Activated T-helper 2 cell treated with anti-CD3 and anti-CD28 coated beads, Interferon-gamma antibody, Interleukin-2, Interleukin-4, amounts not matched to agents 10 μg/mL and 5 μg/mL and 100 μg/mL, durations not matched to agents 14 hours and 24 hours and 36 hours (primary cell): Measurements from ENCODE around the gene CCDC85B. TPM values are rescaled to one million over a fixed set of nuclear protein-coding genes. Genes with fewer than 3 reads are reported as not detected.
A peak's percentile ranks its signal among the peaks of the same experiment; 100 is the strongest.

Experiments
- DNase-seq: peaks from one replicate; pipeline ENCODE4 v3.0.0; 2021; ENCODE audit warnings: low spot score
- H3K27ac Mint-ChIP-seq: one replicate; pipeline ENCODE4 v1.8.0; 2021; ENCODE audit warnings: mixed read lengths
- H3K27me3 Mint-ChIP-seq: one replicate; pipeline ENCODE4 v1.8.0; 2021; ENCODE audit warnings: low read depth, mixed read lengths
- H3K36me3 Mint-ChIP-seq: one replicate; pipeline ENCODE4 v1.8.0; 2021; ENCODE audit warnings: low read depth, mixed read lengths
- H3K4me1 Mint-ChIP-seq: one replicate; pipeline ENCODE4 v1.8.0; 2021; ENCODE audit warnings: low read depth, mixed read lengths
- H3K4me3 Mint-ChIP-seq: one replicate; pipeline ENCODE4 v1.8.0; 2021; ENCODE audit warnings: low read depth, mild to moderate bottlenecking, moderate library complexity, mixed read lengths
- H3K9me3 Mint-ChIP-seq: one replicate; pipeline ENCODE4 v1.8.0; 2021; ENCODE audit warnings: mixed read lengths
- intact Hi-C: fragments of 100-400 bp; cut with micrococcal nuclease; formaldehyde crosslinking; loops from one replicate; pipeline ENCODE4 v1.15.1; 2023
- total RNA-seq: library from RNA; stranded (reverse); gene quantifications from 2 replicates; pipeline ENCODE4 v1.2.3, GENCODE V29; 2022

CCDC85B gene
- total RNA-seq, 1 donor from 2014 or later: 53.2 TPM

DNA sequence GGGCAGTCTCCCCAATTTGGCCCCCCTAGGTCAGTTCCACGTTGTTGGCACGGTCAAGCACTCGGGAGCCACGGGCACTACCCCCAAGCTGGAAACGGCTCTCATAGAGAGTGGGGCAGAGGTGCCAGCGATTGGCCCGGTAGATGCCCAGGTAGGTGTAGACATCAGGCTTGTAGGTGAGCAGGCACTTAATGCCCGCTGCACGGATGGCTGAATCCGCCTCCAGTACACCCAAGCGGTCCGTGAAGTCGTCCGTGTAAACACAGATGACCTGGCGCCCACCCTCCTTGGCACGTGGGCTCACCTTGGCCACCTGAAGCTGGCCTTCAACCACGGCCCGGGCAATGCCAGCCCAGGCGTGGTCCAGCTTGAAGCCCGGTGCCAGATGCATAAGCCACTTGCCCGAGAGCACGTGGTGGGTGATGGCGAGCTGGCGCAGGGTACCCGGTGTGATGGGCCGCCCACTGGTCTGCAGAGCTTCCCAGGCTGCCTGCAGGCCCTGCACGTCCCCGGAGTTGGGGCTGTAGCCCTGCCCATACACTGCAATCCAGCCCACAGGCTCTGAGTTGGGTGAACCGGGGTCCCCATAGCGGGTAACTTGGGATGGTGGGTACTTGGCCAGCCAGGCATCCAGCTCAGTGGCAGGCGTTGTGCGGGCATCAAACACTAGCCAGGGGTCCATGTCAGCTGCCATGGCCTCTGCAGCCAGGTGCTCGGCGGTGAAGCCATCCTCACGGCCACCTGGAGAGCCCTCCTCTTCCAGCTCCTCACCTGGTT, 27.1 kb downstream of the CCDC85B start:
- H3K4me3 Mint-ChIP-seq: peak overlapping the region; percentile 83
- intact Hi-C loops: loop anchor here (2.0 kb wide), 1 partner anchor 43 kb away; the partner anchor contains the start of gene SART1
- no peaks in the 10 kb centered on the region for H3K9me3 Mint-ChIP-seq
- H3K27me3 Mint-ChIP-seq: no peaks in the 10 kb centered on the region
- H3K4me1 Mint-ChIP-seq: peaks cover 19% of the 10 kb centered on the region
- DNase-seq: no peak
- peak overlapping the region; percentile 75 for H3K27ac Mint-ChIP-seq
- H3K36me3 Mint-ChIP-seq: peaks cover 30% of the 10 kb centered on the region

DNA sequence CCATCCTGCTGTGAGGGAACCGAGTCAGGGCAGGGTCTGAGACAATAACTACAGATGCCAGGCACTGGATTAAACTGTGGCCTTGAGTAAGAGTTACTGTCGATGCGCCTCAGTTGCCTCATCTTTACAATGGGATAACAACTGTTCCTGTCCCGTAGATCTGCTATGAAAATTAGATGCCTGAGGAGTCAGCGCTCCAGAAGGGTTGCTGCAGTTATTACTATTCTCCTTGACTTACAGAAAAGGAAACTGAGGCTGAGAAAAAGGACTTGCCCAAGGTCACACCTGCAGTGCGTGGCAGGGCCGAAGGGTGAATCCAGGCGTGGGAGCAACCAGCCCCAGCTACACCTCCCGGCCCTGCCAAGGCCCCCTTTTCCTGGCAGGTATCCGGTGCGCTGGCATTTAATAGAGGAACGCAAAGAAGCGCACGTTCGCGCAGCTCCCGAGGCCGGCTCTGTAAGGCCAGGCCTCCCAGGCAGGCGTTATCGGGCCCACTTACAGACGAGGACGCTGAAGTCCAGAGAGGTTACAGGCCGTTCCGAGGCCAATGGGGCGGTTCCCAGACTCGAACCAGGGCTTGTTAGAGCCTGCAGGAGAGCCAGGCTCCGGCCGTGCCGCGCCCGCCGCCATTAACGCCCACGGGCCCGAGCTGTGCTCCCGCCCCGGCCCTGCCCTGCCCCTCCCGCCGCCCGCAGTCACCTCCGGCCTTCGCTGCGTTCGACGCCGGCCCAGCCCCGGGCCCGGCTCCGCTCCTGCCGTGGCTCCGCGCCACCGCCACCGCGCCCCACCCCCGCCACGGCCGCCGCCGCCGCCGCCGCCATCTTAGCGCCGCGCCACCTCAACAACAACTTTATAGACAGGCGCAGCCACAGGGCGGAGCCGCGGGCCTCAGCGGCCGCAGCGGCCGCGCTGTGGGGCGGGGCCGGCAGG, 28.0 kb downstream of the CCDC85B start, which contains the start of gene C11orf68:
Gene C11orf68 (minus strand): TSS at position 852 of the 930 bp plus-strand sequence. CDS start 31 bp downstream, at position 821.
- no peaks in the 10 kb centered on the region for H3K9me3 Mint-ChIP-seq
- H3K4me1 Mint-ChIP-seq: peaks cover 19% of the 10 kb centered on the region
- H3K36me3 Mint-ChIP-seq: peaks cover 39% of the 10 kb centered on the region
- H3K27ac Mint-ChIP-seq: peak within 1 kb of the TSS; percentile 85
- DNase-seq: no peak
- intact Hi-C loops: loop anchor here (1.0 to 2.0 kb wide), 4 partner anchors 10 to 59 kb away; partner anchors contain the start of genes FOSL1 and SART1
- no peaks in the 10 kb centered on the region for H3K27me3 Mint-ChIP-seq
- H3K4me3 Mint-ChIP-seq: peak within 1 kb of the TSS; percentile 88

GRCh38 chr11:65919141-65919572, 28.7 kb downstream of the CCDC85B start, which contains the start of gene DRAP1:
TSS of gene DRAP1 (plus strand) at chr11:65919426. CDS start at chr11:65919502, 76 bp downstream.
- peaks cover 40% of the 10 kb centered on the region for H3K36me3 Mint-ChIP-seq
- peak within 1 kb of the TSS; percentile 88 for H3K4me3 Mint-ChIP-seq
- H3K4me1 Mint-ChIP-seq: peaks cover 19% of the 10 kb centered on the region
- no peaks in the 10 kb centered on the region for H3K9me3 Mint-ChIP-seq
- H3K27me3 Mint-ChIP-seq: no peaks in the 10 kb centered on the region
- DNase-seq: peak; percentile 97
- intact Hi-C loops: loop anchor here (1.0 to 2.0 kb wide), 4 partner anchors 9 to 60 kb away; partner anchors contain the start of genes FOSL1 and SART1
- peak within 1 kb of the TSS; percentile 85 for H3K27ac Mint-ChIP-seq

GRCh38 chr11:65919573-65920371, 29.3 kb downstream of the CCDC85B start:
- intact Hi-C loops: loop anchor here (1.0 to 2.0 kb wide), 4 partner anchors 9 to 60 kb away; partner anchors contain the start of genes FOSL1 and SART1
- Mint-ChIP-seq H3K36me3 (peaks cover 40% of the 10 kb centered on the region), H3K4me1 (peaks cover 19% of the 10 kb centered on the region), H3K9me3 (no peaks in the 10 kb centered on the region), H3K27me3 (no peaks in the 10 kb centered on the region), H3K4me3 (peak overlapping the region; percentile 88), H3K27ac (peak overlapping the region; percentile 85)
- no peak for DNase-seq

- intact Hi-C loops: no loop called here
- H3K4me3 Mint-ChIP-seq: peak overlapping the region; percentile 88
- peaks cover 40% of the 10 kb centered on the region for H3K36me3 Mint-ChIP-seq
Observed at GRCh38 chr11:65920372-65920802, 29.9 kb downstream of the CCDC85B start.

GRCh38 chr11:65921033-65921555, 30.6 kb downstream of the CCDC85B start:
- H3K27ac Mint-ChIP-seq: no peak overlapping the region
- H3K9me3 Mint-ChIP-seq: no peaks in the 10 kb centered on the region
- H3K4me3 Mint-ChIP-seq: peak overlapping the region; percentile 88
- no peaks in the 10 kb centered on the region for H3K27me3 Mint-ChIP-seq
- H3K36me3 Mint-ChIP-seq: peaks cover 40% of the 10 kb centered on the region
- H3K4me1 Mint-ChIP-seq: peaks cover 13% of the 10 kb centered on the region
- intact Hi-C loops: no loop called here
- DNase-seq: no peak

More at GRCh38 chr11:65920372-65920802, 29.9 kb downstream of the CCDC85B start:
- no peaks in the 10 kb centered on the region for H3K9me3 Mint-ChIP-seq
- H3K4me1 Mint-ChIP-seq: peaks cover 15% of the 10 kb centered on the region
- H3K27ac Mint-ChIP-seq: peak overlapping the region; percentile 85
- no peak for DNase-seq
- H3K27me3 Mint-ChIP-seq: no peaks in the 10 kb centered on the region

- DNase-seq: no peak
- no peaks in the 10 kb centered on the region for H3K27me3 Mint-ChIP-seq
- H3K9me3 Mint-ChIP-seq: no peaks in the 10 kb centered on the region
- H3K27ac Mint-ChIP-seq: no peak overlapping the region
- H3K36me3 Mint-ChIP-seq: peaks cover 34% of the 10 kb centered on the region
- H3K4me3 Mint-ChIP-seq: no peak overlapping the region
- H3K4me1 Mint-ChIP-seq: peaks cover 11% of the 10 kb centered on the region
- intact Hi-C loops: no loop called here
Observed at GRCh38 chr11:65921876-65922275, 31.4 kb downstream of the CCDC85B start.

DNA sequence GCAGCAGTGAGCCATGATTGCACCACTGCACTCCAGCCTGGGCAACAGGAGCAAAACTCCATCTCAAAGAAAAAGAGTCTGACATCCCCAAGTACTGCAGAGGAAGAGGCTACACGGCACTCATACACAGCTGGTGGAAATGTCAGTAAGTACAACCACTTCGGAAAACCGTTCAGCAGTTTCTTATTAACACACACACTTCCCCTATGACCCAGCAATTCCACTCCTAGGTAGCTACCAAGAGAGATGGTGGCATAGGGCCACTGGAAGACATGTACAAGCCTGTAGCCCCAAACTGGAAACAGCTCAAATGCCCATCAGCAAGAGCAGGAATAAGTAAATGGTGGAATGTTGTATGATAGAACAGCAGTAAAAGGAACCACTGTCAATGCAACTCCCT, 32.1 kb downstream of the CCDC85B start:
- Mint-ChIP-seq H3K4me3 (no peak overlapping the region), H3K36me3 (peaks cover 30% of the 10 kb centered on the region), H3K27ac (no peak overlapping the region), H3K27me3 (no peaks in the 10 kb centered on the region), H3K9me3 (no peaks in the 10 kb centered on the region), H3K4me1 (peaks cover 13% of the 10 kb centered on the region)
- no peak for DNase-seq
- intact Hi-C loops: no loop called here

DNA sequence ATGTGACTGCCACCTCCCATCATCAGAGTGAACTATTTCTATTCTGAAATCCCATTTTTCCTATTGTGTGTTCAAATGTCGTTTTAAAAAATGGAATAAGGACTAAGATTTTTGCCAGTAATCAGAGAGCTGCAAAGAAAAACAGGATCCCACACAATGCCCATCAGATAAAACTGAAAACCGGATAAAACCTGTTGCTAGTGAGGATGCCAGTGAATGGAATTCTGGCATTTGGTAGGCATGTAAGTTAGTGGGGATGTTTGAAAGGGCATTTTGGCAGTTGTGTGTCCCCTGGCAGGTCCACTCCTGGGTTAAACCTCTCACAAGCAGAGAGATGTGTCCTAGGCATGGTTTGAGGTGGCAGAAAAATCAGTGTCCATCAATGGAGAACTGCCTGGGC, 34.9 kb downstream of the CCDC85B start:
- DNase-seq: no peak
- H3K36me3 Mint-ChIP-seq: peaks cover 23% of the 10 kb centered on the region
- H3K27ac Mint-ChIP-seq: no peak overlapping the region
- no peaks in the 10 kb centered on the region for H3K27me3 Mint-ChIP-seq
- intact Hi-C loops: loop anchor here (5.0 kb wide), 1 partner anchor 33 kb away; the partner anchor contains the start of gene CCDC85B
- no peak overlapping the region for H3K4me3 Mint-ChIP-seq
- H3K9me3 Mint-ChIP-seq: no peaks in the 10 kb centered on the region
- peaks cover 24% of the 10 kb centered on the region for H3K4me1 Mint-ChIP-seq

DNA sequence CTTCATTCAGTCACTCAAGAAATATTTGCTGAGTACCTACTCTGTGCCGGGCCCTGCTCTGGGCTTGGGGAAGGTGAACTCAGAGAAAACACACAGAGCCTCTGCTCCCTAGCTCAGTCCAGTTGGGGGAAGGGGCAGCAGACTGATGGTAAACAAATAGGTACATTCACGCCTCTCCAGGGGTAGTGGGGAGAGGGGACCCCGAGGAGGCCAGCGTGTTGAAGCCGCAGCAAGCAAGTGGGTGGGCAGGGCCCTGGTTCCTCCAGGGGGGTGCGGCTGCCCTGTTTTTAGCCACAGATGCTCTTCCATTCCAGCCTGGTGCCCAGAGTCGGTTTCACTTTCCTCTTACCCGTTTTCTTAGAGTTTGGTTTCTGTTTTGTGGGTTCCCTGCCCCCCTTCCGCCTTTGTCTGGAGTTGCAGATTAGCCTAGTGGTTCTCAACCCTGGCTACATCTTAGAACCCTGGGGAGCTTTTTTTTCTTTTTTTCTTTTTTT, 37.5 kb downstream of the CCDC85B start:
- H3K4me1 Mint-ChIP-seq: peaks cover 31% of the 10 kb centered on the region

DNA sequence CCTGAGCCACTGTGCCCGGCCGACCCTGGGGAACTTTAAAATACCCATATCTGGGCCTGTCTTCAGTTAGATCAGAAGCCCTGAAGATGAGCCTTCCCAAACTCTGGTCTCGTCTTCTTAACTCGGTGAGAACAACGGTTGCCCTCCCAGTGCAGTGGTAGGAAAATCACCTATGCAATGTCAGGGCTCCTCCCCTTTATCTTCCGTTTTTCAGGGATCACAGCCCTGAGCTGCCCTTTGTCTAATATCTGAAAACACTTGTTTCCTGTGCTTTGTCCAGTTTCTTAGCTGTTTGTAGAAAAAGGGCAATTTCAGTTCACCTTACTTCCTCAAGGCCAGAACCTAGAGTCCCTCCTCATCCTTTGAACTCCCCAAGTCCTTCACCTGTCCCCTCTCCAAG, 38.2 kb downstream of the CCDC85B start:
- H3K27me3 Mint-ChIP-seq: no peaks in the 10 kb centered on the region
- H3K4me3 Mint-ChIP-seq: peak overlapping the region; percentile 57
- peaks cover 31% of the 10 kb centered on the region for H3K4me1 Mint-ChIP-seq
- H3K36me3 Mint-ChIP-seq: no peaks in the 10 kb centered on the region
- peak overlapping the region; percentile 89 for H3K27ac Mint-ChIP-seq
- intact Hi-C loops: loop anchor here (1.0 to 5.0 kb wide), 3 partner anchors 9 to 36 kb away; partner anchors contain the start of genes C11orf68, CCDC85B, DRAP1 and SART1
- no peaks in the 10 kb centered on the region for H3K9me3 Mint-ChIP-seq
- DNase-seq: no peak

More for the DNA sequence above, 37.5 kb downstream of the CCDC85B start:
- intact Hi-C loops: loop anchor here (1.0 to 5.0 kb wide), 3 partner anchors 9 to 36 kb away; partner anchors contain the start of genes C11orf68, CCDC85B, DRAP1 and SART1
- Mint-ChIP-seq H3K4me3 (peak overlapping the region; percentile 65), H3K27ac (peak overlapping the region; percentile 89), H3K36me3 (peaks cover 6% of the 10 kb centered on the region), H3K9me3 (no peaks in the 10 kb centered on the region), H3K27me3 (no peaks in the 10 kb centered on the region)
- DNase-seq: peak; percentile 75
